AG10803 (cell line): ENCODE data around the gene FRMD4B.
A peak's percentile ranks its signal among the peaks of the same experiment; 100 is the strongest.

ENCODE experiments used
- DNase-seq: peaks from one replicate; pipeline ENCODE4 v3.0.0; 2010; ENCODE audit warnings: low read depth
- H3K4me3 ChIP-seq: 2 replicates; pipeline ENCODE4 v1.5.1; 2011; ENCODE audit warnings: mild to moderate bottlenecking, low read length, control low read depth
- TF ChIP-seq, protein P1 (sequence below): conservative IDR thresholded peaks from 2 replicates; pipeline ENCODE4 v1.5.1; 2011; ENCODE audit warnings: mild to moderate bottlenecking, low read length, control low read depth, inconsistent platforms

Gene FRMD4B

DNA sequence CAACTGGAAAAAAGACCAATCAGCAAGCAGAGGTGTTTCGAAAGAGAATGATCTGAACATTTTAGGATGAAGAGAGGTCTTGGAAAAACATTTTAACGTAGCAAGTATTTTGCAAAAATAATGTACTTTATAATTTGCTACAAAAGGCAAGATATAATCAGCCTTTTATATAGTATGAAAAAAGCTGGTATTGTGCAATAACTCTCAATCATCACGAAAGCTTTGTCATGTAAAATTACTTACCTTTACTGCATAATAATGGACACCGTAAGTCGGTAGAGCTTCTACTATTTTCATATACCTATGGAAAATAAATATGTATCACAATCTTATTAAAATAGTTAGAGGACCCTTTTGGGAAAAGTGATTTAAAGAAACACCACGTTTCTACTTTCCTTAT, 167.8 kb downstream of the FRMD4B start:
- H3K4me3 ChIP-seq: no peak overlapping the region
- TF ChIP-seq, protein P1, sequence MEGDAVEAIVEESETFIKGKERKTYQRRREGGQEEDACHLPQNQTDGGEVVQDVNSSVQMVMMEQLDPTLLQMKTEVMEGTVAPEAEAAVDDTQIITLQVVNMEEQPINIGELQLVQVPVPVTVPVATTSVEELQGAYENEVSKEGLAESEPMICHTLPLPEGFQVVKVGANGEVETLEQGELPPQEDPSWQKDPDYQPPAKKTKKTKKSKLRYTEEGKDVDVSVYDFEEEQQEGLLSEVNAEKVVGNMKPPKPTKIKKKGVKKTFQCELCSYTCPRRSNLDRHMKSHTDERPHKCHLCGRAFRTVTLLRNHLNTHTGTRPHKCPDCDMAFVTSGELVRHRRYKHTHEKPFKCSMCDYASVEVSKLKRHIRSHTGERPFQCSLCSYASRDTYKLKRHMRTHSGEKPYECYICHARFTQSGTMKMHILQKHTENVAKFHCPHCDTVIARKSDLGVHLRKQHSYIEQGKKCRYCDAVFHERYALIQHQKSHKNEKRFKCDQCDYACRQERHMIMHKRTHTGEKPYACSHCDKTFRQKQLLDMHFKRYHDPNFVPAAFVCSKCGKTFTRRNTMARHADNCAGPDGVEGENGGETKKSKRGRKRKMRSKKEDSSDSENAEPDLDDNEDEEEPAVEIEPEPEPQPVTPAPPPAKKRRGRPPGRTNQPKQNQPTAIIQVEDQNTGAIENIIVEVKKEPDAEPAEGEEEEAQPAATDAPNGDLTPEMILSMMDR: no peak
- DNase-seq: no peak

DNA sequence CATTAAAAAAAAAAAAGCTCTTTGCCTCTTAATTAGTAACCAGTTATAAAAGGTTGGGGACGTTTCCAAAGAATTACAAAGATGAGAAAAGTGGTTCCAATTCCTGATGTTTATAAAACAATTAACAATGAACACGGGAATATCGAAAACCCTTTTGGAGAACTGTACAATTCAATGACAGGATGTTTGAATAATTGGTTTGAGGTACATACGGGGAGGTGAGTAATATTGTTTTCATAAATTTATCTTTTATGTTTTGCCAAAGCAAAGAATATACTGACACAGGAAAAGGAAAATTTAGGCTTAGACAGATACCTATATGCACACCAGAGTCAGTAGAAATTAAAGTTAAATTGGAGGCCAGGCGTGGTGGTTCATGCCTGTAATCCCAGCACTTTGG, 168.9 kb downstream of the FRMD4B start:
- H3K4me3 ChIP-seq: no peak overlapping the region
- no peak for DNase-seq
- TF ChIP-seq, protein P1: no peak

DNA sequence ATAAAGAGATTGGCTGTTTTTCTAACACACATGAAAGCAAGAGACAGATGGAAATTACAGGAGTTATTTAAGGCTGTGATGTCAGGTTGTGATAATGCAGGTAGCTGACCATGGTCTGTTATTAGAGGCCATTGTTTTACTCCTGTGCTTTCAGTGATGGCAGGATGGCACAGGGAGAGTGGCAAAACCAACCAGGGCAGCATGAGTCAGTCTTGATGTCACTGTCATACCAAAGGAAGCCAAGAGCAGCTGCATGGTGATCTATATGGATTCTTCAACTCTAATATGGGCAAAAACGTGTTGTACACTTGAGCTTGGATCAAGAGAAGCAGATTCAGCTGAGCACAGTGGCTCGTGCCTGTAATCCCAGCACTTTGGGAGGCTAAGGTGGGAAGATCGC, 171.6 kb downstream of the FRMD4B start:
- no peak overlapping the region for H3K4me3 ChIP-seq
- DNase-seq: no peak
- TF ChIP-seq, protein P1: no peak

DNA sequence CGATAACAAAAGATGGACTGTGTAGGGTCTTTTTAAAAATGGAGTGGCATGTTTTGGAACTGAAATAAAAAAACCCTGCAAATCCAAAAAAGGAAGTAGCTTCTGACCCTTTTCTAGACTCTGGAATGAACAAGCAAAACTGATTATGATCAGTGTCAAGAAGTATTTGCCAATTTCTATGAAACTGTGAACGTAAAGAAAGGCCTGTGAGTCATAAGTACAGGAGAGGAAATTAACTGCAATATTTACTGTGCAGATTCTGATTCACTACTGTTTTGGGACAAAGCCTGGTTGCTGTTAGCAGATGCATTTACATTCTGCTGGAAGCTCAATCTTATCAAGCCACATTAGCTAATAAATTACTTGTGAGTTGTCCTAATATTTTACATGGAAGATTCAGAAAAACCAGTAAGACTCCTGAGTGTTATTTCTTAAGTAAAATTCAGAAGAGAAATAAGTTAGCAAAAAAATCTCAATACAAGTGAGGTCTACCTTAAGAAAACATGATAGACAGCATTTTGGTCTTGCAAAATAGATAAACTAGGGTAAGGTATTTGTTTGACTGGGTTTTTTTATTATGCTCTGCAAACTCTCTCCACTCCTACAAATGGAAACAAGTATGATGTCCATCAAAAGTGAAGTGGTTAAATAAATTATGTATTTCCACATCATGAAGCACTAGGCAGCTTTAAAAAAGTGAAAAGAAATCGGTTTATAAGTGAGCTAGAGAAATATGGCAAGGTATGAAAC, 173.3 kb downstream of the FRMD4B start:
- TF ChIP-seq, protein P1: no peak
- peak; percentile 44 for DNase-seq

DNA sequence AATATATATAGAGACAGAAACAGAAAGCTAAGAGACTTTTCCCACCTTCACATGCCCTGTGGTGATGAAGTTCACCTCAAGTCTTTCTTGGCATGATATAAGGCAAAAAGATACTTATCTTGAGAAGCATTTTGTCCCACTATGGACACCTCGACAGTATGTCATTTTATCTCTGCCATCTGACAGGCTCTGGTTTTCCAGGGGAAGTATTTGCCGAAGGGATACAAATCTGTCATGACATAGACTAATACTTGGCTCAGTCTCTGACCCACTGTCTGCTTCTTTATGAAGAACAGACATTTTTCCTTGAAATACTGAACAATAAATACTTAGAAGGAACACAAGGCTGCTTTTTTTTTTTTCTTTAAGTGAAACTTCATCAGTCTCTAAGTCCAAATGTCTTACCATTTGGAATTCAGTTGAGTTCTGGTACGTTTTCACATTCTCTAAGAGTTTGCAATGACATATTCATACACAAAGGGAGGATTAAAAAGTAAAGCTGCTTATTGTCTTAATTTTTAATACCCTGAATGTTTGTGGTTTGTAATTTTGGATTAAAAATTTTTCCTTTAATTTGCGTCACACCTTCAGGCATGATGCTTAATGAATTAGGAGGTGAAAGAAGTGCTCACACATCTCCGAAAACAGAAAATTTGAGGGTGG, 175.7 kb downstream of the FRMD4B start:
- DNase-seq: no peak
- TF ChIP-seq, protein P1: no peak
- no peak overlapping the region for H3K4me3 ChIP-seq

More for the DNA sequence above, 173.3 kb downstream of the FRMD4B start:
- no peak overlapping the region for H3K4me3 ChIP-seq

DNA sequence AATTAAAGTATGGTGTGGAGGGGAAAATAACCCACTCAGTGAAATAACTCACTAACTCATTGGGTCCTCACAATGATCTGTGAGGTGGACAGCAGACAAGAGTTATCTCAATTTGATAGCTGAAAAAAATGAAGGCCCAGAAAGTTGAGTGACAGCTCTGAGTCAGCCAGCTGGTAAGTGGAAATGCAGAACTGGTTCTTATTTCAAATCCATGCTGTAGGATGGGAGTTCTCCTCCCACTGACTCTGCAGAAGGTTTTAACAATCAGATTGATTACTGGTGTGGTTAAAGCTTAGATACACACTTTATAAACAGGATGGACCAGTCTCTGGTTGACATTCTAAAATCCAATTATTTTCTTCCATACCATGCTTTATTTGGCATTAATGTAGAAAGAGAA, 176.5 kb downstream of the FRMD4B start:
- H3K4me3 ChIP-seq: no peak overlapping the region
- TF ChIP-seq, protein P1: no peak
- no peak for DNase-seq

DNA sequence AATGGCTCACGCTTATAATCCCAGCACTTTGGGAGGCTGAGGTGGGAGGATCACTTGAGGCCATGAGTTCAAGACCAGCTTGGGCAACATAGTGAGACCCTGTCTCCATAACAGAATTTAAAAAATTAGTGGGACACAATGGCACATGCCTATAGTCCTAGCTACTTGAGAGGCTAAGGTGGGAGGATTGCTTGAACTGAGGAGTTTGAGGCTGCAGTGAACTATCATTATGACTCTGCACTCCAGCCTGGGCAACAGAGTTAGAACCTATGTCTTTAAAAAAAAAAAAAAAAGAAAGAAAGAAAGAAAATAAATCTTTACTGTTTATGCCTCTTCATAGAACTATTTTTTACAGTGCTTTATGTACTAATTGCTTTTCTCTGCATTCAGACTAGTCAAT, 178.9 kb downstream of the FRMD4B start:
- TF ChIP-seq, protein P1: no peak
- no peak for DNase-seq
- no peak overlapping the region for H3K4me3 ChIP-seq
